KOPT-K1 (cell line): ENCODE results near the gene KRTAP13-4.

ENCODE experiments used
- H3K27ac ChIP-seq: fragments of 200-600 bp; sonication (generic); 2 replicates; pipeline ENCODE4 v1.5.1; 2016; ENCODE audit warnings: antibody characterized with exemption, mild to moderate bottlenecking, low read depth, low read length; ENCODE audit not compliant: poor library complexity, severe bottlenecking
- H3K36me3 ChIP-seq: fragments of 200-600 bp; sonication (generic); 2 replicates; pipeline ENCODE4 v1.5.1; 2017; ENCODE audit warnings: antibody characterized with exemption, mild to moderate bottlenecking, low read length, moderate library complexity; ENCODE audit not compliant: insufficient read depth
- H3K9me3 ChIP-seq: fragments of 200-600 bp; sonication (generic); 2 replicates; pipeline ENCODE4 v1.5.1; 2017; ENCODE audit warnings: antibody characterized with exemption, low read length, mild to moderate bottlenecking; ENCODE audit not compliant: insufficient read depth, poor library complexity, severe bottlenecking

Gene KRTAP13-4

GRCh38 chr21:30463713-30464112 is 33.7 kb downstream of the KRTAP13-4 start:
- Histone ChIP-seq H3K9me3 (no peaks in the 10 kb centered on the region), H3K36me3 (no peaks in the 10 kb centered on the region), H3K27ac (no peak overlapping the region)

GRCh38 chr21:30468900-30469714 is 39.1 kb downstream of the KRTAP13-4 start:
- no peaks in the 10 kb centered on the region for H3K9me3 ChIP-seq
- no peaks in the 10 kb centered on the region for H3K36me3 ChIP-seq

GRCh38 chr21:30478004-30478403 is 48.0 kb downstream of the KRTAP13-4 start:
- H3K27ac ChIP-seq, result no peak overlapping the region
- H3K36me3 ChIP-seq, result no peaks in the 10 kb centered on the region
- no peaks in the 10 kb centered on the region for H3K9me3 ChIP-seq

More at GRCh38 chr21:30468900-30469714, 39.1 kb downstream of the KRTAP13-4 start:
- H3K27ac ChIP-seq, result no peak overlapping the region

GRCh38 chr21:30479259-30479658 is 49.2 kb downstream of the KRTAP13-4 start:
- Histone ChIP-seq H3K27ac (no peak overlapping the region), H3K9me3 (no peaks in the 10 kb centered on the region), H3K36me3 (no peaks in the 10 kb centered on the region)

GRCh38 chr21:30480145-30480544 is 50.1 kb downstream of the KRTAP13-4 start, which contains the start of gene KRTAP19-1:
KRTAP19-1 (minus strand) TSS chr21:30480367; CDS start chr21:30480317, 50 bp downstream.
- Histone ChIP-seq H3K36me3 (no peaks in the 10 kb centered on the region), H3K27ac (no peak within 1 kb of the TSS), H3K9me3 (no peaks in the 10 kb centered on the region)
